ENCODE data around the gene P2RX2. TPM values are rescaled to one million over a fixed set of nuclear protein-coding genes. Genes with fewer than 3 reads are reported as not detected.
A peak's percentile ranks its signal among the peaks of the same experiment; 100 is the strongest.
"Not testable (repeated sequence)": the region's sequence is repeated elsewhere in the genome, so short reads cannot be mapped to it uniquely, and the experiment has no call there.

Gene P2RX2
- polyA plus RNA-seq, 1 donor: not detected

- no peak for DNase-seq (ENCODE audit: low read depth)
These were observed 34.8 kb upstream of the P2RX2 start for GRCh38 chr12:132583736-132584135.

GRCh38 chr12:132584429-132584828 lies 34.1 kb upstream of the P2RX2 start:
- no peak for DNase-seq (ENCODE audit: low read depth)

GRCh38 chr12:132585177-132585576 lies 33.4 kb upstream of the P2RX2 start:
- DNase-seq (ENCODE audit: low read depth): no peak

- no peak for DNase-seq (ENCODE audit: low read depth)
These were observed 31.6 kb upstream of the P2RX2 start for GRCh38 chr12:132586929-132587328.

- no peak for DNase-seq (ENCODE audit: low read depth)
These were observed 30.8 kb upstream of the P2RX2 start for GRCh38 chr12:132587781-132588180.

GRCh38 chr12:132588319-132588718 lies 30.3 kb upstream of the P2RX2 start:
- DNase-seq (ENCODE audit: low read depth): no peak

- DNase-seq (ENCODE audit: low read depth): no peak
These were observed 29.5 kb upstream of the P2RX2 start for GRCh38 chr12:132588821-132589669.

- DNase-seq (ENCODE audit: low read depth): no peak
These were observed 27.3 kb upstream of the P2RX2 start for GRCh38 chr12:132591107-132591935.

GRCh38 chr12:132592282-132592970 lies 26.1 kb upstream of the P2RX2 start:
- no peak for DNase-seq (ENCODE audit: low read depth)

GRCh38 chr12:132593071-132593470 lies 25.5 kb upstream of the P2RX2 start:
- DNase-seq (ENCODE audit: low read depth): no peak

- DNase-seq (ENCODE audit: low read depth): no peak
These were observed 25.1 kb upstream of the P2RX2 start for GRCh38 chr12:132593521-132593920.

- DNase-seq (ENCODE audit: low read depth): peak; percentile 65
These were observed 24.6 kb upstream of the P2RX2 start for GRCh38 chr12:132593938-132594358.

- no peak for DNase-seq (ENCODE audit: low read depth)
These were observed 23.4 kb upstream of the P2RX2 start for GRCh38 chr12:132595183-132595582.

GRCh38 chr12:132596016-132596415 lies 22.6 kb upstream of the P2RX2 start:
- DNase-seq (ENCODE audit: low read depth): no peak

- DNase-seq (ENCODE audit: low read depth): no peak
These were observed 21.0 kb upstream of the P2RX2 start for GRCh38 chr12:132597333-132598316.

- DNase-seq (ENCODE audit: low read depth): not testable (repeated sequence)
These were observed 19.1 kb upstream of the P2RX2 start for GRCh38 chr12:132599502-132599901.

- no peak for DNase-seq (ENCODE audit: low read depth)
These were observed 18.2 kb upstream of the P2RX2 start for GRCh38 chr12:132600048-132601032.

GRCh38 chr12:132601171-132601883 lies 17.2 kb upstream of the P2RX2 start:
- no peak for DNase-seq (ENCODE audit: low read depth)
